Omental fat pad (tissue), 4 donors: Measurements from ENCODE around the gene SLC4A2. TPM values are rescaled to one million over a fixed set of nuclear protein-coding genes. Genes with fewer than 3 reads are reported as not detected.

Source experiments
- ATAC-seq: fragments of 150-250 bp; one replicate; pipeline ENCODE4 v1.9.1; 2016; ENCODE audit warnings: mild to moderate bottlenecking, moderate library complexity; ENCODE audit not compliant: low FRiP score
- DNase-seq: peaks from one replicate; pipeline ENCODE4 v3.0.0-alpha.2; 2019; ENCODE audit warnings: low spot score
- CTCF ChIP-seq, 3 donors: fragments of 450-650 bp; IDR thresholded peaks; one replicate each; pipeline ENCODE4 v1.5.1; 2016 to 2017; ENCODE audit warnings: antibody characterized with exemption in 3 of 3, mild to moderate bottlenecking in 3 of 3, moderate library complexity in 2 of 3
- total RNA-seq, 4 donors: library from RNA; depleted of rRNA; stranded (reverse); fragments of >200 nt; gene quantifications; one replicate each; pipeline ENCODE4 v1.1.0, GENCODE V29; 2016

Gene SLC4A2
- total RNA-seq, 4 donors from 2014 or later = 115 to 126 (median 118) TPM

GRCh38 chr7:151012911-151013347 is 46.5 kb upstream of the SLC4A2 start:
- ATAC-seq (no peak), DNase-seq (no peak)
- no peak for TF ChIP-seq CTCF (IDR thresholded peaks at IDR 0.05)

DNA sequence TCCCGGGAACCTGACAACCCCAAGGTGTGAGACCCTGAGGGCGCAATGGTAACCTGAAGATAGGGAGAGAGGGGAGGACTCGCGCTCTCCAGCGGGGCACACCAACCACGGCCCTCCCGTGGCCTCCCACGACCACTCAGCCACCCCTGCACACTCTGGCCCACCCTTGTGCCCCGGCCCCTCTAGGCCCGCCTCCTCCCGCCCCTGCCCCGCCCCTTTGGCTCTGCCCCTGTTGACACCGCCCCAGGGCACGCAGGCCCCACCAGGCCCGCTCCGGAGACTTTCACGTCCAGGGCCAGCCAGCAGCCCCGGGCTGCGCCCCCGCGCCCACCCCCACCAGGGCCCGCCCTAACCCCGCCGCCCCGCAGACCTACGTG is 46.0 kb upstream of the SLC4A2 start:
- TF ChIP-seq CTCF (IDR thresholded peaks at IDR 0.05) = no peak
- no peak for ATAC-seq
- DNase-seq = no peak

- ATAC-seq = no peak
- DNase-seq = no peak
- no peak for TF ChIP-seq CTCF (IDR thresholded peaks at IDR 0.05)
Measured at GRCh38 chr7:151013733-151014497, 45.5 kb upstream of the SLC4A2 start.

- no peak for DNase-seq
- no peak for TF ChIP-seq CTCF (IDR thresholded peaks at IDR 0.05)
- no peak for ATAC-seq
Measured at GRCh38 chr7:151014950-151015349, 44.4 kb upstream of the SLC4A2 start.

- no peak for DNase-seq
Measured at GRCh38 chr7:151015967-151016366, 43.4 kb upstream of the SLC4A2 start.

DNA sequence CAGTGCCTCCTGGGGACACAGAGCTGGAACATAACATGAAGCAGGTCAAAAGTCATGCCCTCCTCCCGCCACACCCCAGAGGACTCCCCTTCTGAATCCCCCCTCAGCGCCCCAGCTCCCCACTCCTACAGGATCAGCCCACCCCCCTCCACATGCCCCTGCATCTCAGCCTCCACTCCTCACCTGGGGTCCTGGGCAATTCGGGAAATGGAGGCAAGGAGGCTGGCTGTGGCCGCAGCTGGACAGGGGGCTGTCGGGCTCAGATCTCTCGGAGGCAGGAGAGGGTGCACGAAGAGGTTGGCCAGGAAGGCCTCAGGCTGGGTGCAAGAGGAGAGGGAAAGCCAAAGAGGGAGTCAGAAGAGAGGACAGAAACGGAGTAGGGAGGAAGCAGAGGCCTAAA is 42.9 kb upstream of the SLC4A2 start:
- no peak for ATAC-seq
- DNase-seq = no peak
- no peak for TF ChIP-seq CTCF (IDR thresholded peaks at IDR 0.05)

More at GRCh38 chr7:151015967-151016366, 43.4 kb upstream of the SLC4A2 start:
- no peak for ATAC-seq
- TF ChIP-seq CTCF (IDR thresholded peaks at IDR 0.05) = no peak

DNA sequence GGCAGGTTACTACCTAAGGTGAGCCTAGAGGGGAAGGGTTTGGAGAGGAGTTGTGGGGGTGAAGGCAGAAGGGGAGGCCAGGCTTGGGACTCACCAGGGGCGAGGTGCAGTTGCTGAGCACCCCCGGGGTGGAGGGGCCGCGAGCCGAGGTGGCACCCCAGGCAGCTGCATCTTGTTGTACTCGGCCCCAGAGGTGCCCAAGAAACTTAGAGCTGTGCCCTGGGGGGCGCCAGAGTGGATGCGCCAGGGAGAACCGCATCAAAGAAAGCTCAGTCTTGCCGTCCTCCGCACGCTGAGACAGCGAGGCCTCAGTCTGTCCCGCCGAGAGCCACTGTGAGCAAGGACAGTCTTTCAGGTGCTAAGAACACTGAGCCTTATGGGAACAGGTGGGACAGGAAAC is 42.4 kb upstream of the SLC4A2 start:
- DNase-seq = no peak

More for the DNA sequence above, 42.4 kb upstream of the SLC4A2 start:
- no peak for TF ChIP-seq CTCF (IDR thresholded peaks at IDR 0.05)
- ATAC-seq = no peak
